WERI-Rb-1 (cell line): ENCODE data around the gene SERINC2.

Experiments used
- DNase-seq: peaks from one replicate; pipeline ENCODE4 v3.0.0-alpha.2; 2020
- H3K27ac ChIP-seq: fragments of 250-450 bp; sonication (Bioruptor Pico); 2 replicates; pipeline ENCODE4 v1.5.1; 2020; ENCODE audit warnings: mild to moderate bottlenecking, moderate library complexity
- H3K27me3 ChIP-seq: fragments of 250-450 bp; sonication (Bioruptor Pico); 2 replicates; pipeline ENCODE4 v1.5.1; 2021; ENCODE audit warnings: mild to moderate bottlenecking, low read depth, moderate library complexity; ENCODE audit not compliant: insufficient read depth, severe bottlenecking
- H3K36me3 ChIP-seq: fragments of 250-450 bp; sonication (Bioruptor Pico); 2 replicates; pipeline ENCODE4 v1.5.1; 2020; ENCODE audit warnings: mild to moderate bottlenecking, moderate library complexity
- H3K4me3 ChIP-seq: 2 replicates; pipeline ENCODE4 v1.5.1; 2011; ENCODE audit warnings: low read depth, mild to moderate bottlenecking, control low read depth, low read length
- H3K9me3 ChIP-seq: fragments of 250-450 bp; sonication (Bioruptor Pico); 2 replicates; pipeline ENCODE4 v1.5.1; 2021; ENCODE audit warnings: mild to moderate bottlenecking, moderate library complexity; ENCODE audit not compliant: severe bottlenecking
- CTCF ChIP-seq: IDR thresholded peaks from 2 replicates; pipeline ENCODE4 v1.5.1; 2011; ENCODE audit warnings: low read depth, mild to moderate bottlenecking, control low read depth, inconsistent platforms, low read length

SERINC2 gene

GRCh38 chr1:31405578-31406245 lies 7.3 kb upstream of the SERINC2 start:
- no peak overlapping the region for H3K4me3 ChIP-seq
- DNase-seq = no peak
- no peaks in the 10 kb centered on the region for H3K27me3 ChIP-seq
- no peaks in the 10 kb centered on the region for H3K36me3 ChIP-seq
- no peak for TF ChIP-seq CTCF
- H3K9me3 ChIP-seq = no peaks in the 10 kb centered on the region
- no peak overlapping the region for H3K27ac ChIP-seq

GRCh38 chr1:31407029-31407626 lies 5.9 kb upstream of the SERINC2 start:
- H3K27me3 ChIP-seq = no peaks in the 10 kb centered on the region
- no peak for TF ChIP-seq CTCF
- no peaks in the 10 kb centered on the region for H3K36me3 ChIP-seq
- H3K27ac ChIP-seq = no peak overlapping the region
- DNase-seq = no peak
- H3K4me3 ChIP-seq = no peak overlapping the region
- no peaks in the 10 kb centered on the region for H3K9me3 ChIP-seq

- H3K9me3 ChIP-seq = no peaks in the 10 kb centered on the region
- TF ChIP-seq CTCF = no peak
- H3K36me3 ChIP-seq = no peaks in the 10 kb centered on the region
- DNase-seq = no peak
- H3K27me3 ChIP-seq = no peaks in the 10 kb centered on the region
- H3K4me3 ChIP-seq = no peak overlapping the region
- no peak overlapping the region for H3K27ac ChIP-seq
These were observed 4.2 kb upstream of the SERINC2 start for GRCh38 chr1:31408788-31409318.

GRCh38 chr1:31409946-31410858 lies 2.8 kb upstream of the SERINC2 start:
- H3K9me3 ChIP-seq = no peaks in the 10 kb centered on the region
- TF ChIP-seq CTCF = no peak
- DNase-seq = no peak
- H3K27ac ChIP-seq = no peak overlapping the region
- no peak overlapping the region for H3K4me3 ChIP-seq
- no peaks in the 10 kb centered on the region for H3K27me3 ChIP-seq
- H3K36me3 ChIP-seq = no peaks in the 10 kb centered on the region

GRCh38 chr1:31410871-31411270 lies 2.1 kb upstream of the SERINC2 start:
- Histone ChIP-seq H3K27me3 (no peaks in the 10 kb centered on the region), H3K4me3 (no peak overlapping the region), H3K27ac (no peak overlapping the region), H3K36me3 (no peaks in the 10 kb centered on the region), H3K9me3 (no peaks in the 10 kb centered on the region)
- no peak for DNase-seq
- TF ChIP-seq CTCF = no peak
